Ishikawa (cell line): ENCODE results near the gene AKT1.

ENCODE experiments used
- CEBPB ChIP-seq: IDR thresholded peaks from 2 replicates; pipeline ENCODE4 v1.6.1; 2012
- CREB1 ChIP-seq: IDR thresholded peaks from 2 replicates; pipeline ENCODE4 v1.6.1; 2012; ENCODE audit warnings: low read depth
- EGR1 ChIP-seq: IDR thresholded peaks from 2 replicates; pipeline ENCODE4 v1.6.1; 2012
- EP300 ChIP-seq: IDR thresholded peaks from 2 replicates; pipeline ENCODE4 v1.6.1; 2012; ENCODE audit warnings: borderline replicate concordance
- FOXM1 ChIP-seq: IDR thresholded peaks from 2 replicates; pipeline ENCODE4 v1.6.1; 2012; ENCODE audit warnings: low read depth, borderline replicate concordance
- MAX ChIP-seq: IDR thresholded peaks from 2 replicates; pipeline ENCODE4 v1.6.1; 2012
- NFIC ChIP-seq: IDR thresholded peaks from 2 replicates; pipeline ENCODE4 v1.6.1; 2012
- RAD21 ChIP-seq: IDR thresholded peaks from 2 replicates; pipeline ENCODE4 v1.6.1; 2012; ENCODE audit warnings: low read depth
- TAF1 ChIP-seq: IDR thresholded peaks from 2 replicates; pipeline ENCODE4 v1.6.1; 2012; ENCODE audit warnings: low read depth, mild to moderate bottlenecking
- TCF12 ChIP-seq: IDR thresholded peaks from 2 replicates; pipeline ENCODE4 v1.6.1; 2012; ENCODE audit warnings: low read depth
- TEAD4 ChIP-seq: IDR thresholded peaks from 2 replicates; pipeline ENCODE4 v1.6.1; 2012
- YY1 ChIP-seq: IDR thresholded peaks from 2 replicates; pipeline ENCODE4 v1.6.1; 2012; ENCODE audit warnings: low read depth
- ZBTB7A ChIP-seq: IDR thresholded peaks from 2 replicates; pipeline ENCODE4 v1.6.1; 2012; ENCODE audit warnings: low read depth
- TF ChIP-seq, protein P1 (sequence below): IDR thresholded peaks from 2 replicates; pipeline ENCODE4 v1.6.1; 2012
- TF ChIP-seq, protein P2 (sequence below): IDR thresholded peaks from 2 replicates; pipeline ENCODE4 v1.6.1; 2012; ENCODE audit warnings: low read depth, mild to moderate bottlenecking

The AKT1 gene

DNA sequence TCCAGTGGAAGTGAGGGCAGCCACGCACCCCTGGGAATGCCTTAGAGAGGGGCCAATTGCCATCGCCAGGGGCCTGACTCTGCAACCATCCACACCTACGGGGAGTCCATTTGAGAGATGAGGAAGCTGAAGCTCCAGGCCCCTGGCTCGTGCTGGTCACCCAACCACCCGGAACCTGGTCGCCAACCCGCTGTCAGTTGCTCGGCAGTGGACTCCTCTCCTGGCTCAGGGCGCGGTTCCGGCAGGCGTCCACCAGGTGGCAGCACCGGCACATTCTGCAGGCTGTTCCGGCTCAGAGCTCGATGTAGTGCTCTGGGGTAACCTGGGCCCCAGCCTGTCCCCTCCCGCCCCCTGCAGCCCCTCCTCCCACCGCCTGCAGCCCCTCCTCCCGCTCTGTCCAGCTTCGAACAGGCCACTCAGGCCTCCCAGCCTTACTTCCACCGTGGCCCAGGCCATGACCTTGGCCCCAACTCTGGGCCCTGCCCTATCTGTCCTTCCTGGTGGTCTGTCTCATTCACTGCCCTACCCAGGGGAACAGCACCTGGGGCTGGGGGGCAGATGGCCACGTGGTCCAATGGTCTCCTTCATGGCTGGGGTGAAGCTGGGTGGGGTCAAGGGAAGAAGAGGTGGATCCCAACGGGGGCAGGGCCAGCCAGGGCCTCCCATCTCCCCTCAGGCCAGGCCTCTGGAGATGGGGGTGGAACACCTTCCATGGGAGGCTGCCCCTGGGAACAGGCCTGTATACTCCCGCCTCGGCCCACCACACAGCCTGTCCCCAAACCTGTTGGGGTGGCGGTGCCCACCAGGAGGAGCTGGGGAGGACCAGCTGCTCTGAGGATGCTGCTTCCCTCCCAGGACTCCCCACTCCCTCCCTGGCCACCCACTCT is 26.9 kb downstream of the AKT1 start:
- TF ChIP-seq FOXM1 (no peak), CEBPB (no peak), YY1 (no peak), RAD21 (peak; percentile 86), NFIC (no peak), MAX (no peak), EGR1 (no peak), ZBTB7A (no peak)
- TF ChIP-seq, protein P1, sequence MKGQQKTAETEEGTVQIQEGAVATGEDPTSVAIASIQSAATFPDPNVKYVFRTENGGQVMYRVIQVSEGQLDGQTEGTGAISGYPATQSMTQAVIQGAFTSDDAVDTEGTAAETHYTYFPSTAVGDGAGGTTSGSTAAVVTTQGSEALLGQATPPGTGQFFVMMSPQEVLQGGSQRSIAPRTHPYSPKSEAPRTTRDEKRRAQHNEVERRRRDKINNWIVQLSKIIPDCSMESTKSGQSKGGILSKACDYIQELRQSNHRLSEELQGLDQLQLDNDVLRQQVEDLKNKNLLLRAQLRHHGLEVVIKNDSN, result peak; percentile 49; the same call in 1 of the 2 replicates

GRCh38 chr14:104767634-104767918 is 28.0 kb downstream of the AKT1 start:
- TF ChIP-seq, protein P2, sequence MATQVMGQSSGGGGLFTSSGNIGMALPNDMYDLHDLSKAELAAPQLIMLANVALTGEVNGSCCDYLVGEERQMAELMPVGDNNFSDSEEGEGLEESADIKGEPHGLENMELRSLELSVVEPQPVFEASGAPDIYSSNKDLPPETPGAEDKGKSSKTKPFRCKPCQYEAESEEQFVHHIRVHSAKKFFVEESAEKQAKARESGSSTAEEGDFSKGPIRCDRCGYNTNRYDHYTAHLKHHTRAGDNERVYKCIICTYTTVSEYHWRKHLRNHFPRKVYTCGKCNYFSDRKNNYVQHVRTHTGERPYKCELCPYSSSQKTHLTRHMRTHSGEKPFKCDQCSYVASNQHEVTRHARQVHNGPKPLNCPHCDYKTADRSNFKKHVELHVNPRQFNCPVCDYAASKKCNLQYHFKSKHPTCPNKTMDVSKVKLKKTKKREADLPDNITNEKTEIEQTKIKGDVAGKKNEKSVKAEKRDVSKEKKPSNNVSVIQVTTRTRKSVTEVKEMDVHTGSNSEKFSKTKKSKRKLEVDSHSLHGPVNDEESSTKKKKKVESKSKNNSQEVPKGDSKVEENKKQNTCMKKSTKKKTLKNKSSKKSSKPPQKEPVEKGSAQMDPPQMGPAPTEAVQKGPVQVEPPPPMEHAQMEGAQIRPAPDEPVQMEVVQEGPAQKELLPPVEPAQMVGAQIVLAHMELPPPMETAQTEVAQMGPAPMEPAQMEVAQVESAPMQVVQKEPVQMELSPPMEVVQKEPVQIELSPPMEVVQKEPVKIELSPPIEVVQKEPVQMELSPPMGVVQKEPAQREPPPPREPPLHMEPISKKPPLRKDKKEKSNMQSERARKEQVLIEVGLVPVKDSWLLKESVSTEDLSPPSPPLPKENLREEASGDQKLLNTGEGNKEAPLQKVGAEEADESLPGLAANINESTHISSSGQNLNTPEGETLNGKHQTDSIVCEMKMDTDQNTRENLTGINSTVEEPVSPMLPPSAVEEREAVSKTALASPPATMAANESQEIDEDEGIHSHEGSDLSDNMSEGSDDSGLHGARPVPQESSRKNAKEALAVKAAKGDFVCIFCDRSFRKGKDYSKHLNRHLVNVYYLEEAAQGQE, result no peak
- TF ChIP-seq NFIC, result no peak
- TF ChIP-seq CEBPB, result no peak
- TF ChIP-seq FOXM1, result no peak
- TF ChIP-seq, protein P1, result no peak
- TF ChIP-seq YY1, result no peak
- no peak for TF ChIP-seq CREB1
- TF ChIP-seq ZBTB7A, result no peak
- TF ChIP-seq TAF1, result no peak
- TF ChIP-seq TCF12, result no peak
- TF ChIP-seq RAD21, result no peak
- TF ChIP-seq EP300, result no peak
- TF ChIP-seq MAX, result no peak
- no peak for TF ChIP-seq TEAD4
- no peak for TF ChIP-seq EGR1

DNA sequence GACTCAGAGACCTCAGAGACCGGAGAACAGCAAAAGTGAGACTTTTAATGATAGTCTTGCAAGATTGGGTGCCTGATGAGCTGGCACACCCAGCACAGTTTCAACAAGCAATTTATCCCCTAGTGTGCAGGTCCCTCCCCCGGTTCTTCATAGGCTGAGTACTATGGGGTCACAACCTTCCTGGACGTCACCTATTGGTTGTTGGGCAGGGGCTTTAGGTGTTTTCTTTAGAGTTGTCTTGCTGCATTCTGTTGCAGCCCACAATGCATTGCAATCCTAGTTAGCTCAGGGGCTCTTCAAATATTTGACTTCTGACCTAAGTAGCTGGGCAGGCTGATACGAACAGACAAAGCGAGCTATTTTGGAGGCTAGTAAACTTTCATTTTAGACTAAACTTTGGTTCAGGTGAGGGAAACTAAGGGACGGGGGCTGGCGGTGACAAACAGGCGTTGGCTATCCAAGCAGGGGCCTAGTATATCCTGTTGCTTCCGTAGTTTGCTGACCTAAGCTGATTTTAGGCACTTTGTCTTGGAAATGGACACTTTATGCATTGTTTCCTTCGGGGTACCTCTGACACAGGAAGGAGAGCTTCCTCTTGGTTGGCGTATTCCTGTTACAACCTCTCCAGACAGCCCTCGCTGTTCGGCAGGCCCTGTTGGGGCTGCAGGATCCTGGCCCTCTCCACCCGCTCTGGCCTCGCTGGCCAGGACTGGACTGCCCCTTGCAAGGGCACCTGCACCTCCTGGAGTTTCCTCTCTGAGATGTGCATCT is 28.5 kb downstream of the AKT1 start:
- TF ChIP-seq, protein P1, result no peak
- no peak for TF ChIP-seq TAF1
- no peak for TF ChIP-seq CREB1
- no peak for TF ChIP-seq NFIC
- TF ChIP-seq CEBPB, result no peak
- no peak for TF ChIP-seq RAD21
- TF ChIP-seq TEAD4, result no peak
- TF ChIP-seq MAX, result no peak
- TF ChIP-seq YY1, result no peak
- no peak for TF ChIP-seq TCF12
- TF ChIP-seq, protein P2, result no peak
- TF ChIP-seq EP300, result no peak
- TF ChIP-seq FOXM1, result no peak
- no peak for TF ChIP-seq EGR1
- no peak for TF ChIP-seq ZBTB7A

DNA sequence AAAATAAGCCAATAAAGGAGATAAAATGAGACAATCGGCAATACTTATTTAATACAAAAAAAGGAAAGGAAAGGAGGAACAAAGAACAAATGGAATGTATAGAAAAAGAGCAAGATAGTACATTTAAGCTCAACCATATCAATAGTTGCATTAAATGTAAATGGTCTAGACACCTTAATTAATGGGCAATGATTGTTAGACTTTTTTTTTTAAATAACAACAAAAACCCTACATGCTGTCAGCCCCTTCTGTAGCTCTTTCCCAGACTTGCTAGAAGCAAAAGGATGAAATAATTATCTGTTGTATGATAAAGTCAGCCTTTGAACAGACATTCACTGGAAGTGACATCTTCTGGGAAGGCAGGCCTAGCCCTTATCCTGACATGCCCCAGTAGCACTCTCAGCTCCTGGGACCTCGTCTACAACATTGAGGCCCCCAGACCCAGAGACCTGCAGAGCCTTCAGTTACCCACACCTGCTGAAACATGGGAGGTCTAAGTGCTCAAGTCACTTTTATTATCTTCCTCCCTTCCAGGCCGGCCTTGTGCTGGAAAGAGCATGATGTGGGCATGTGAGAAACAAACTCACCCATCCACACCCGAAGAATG is 29.2 kb downstream of the AKT1 start:
- TF ChIP-seq TEAD4 (no peak), TCF12 (no peak)

DNA sequence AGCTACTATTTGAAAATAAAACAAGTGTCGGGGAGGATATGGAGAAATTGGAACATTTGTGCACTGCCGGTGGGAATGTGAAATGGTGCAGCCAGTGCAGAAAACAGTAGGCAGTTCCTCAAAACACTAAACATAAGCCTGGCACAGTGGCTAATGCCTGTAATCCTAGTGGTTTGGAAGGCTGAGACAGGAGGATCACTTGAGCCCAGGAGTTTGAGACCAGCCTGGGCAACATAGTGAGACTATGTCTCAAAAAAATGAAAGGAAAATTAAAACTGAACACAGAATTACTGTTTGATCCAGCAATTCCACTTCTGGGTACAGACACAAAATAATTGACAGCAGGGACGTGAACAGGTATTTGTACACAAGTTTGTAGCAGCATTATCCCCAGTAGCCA is 30.0 kb downstream of the AKT1 start:
- TF ChIP-seq, protein P2, result no peak
- TF ChIP-seq, protein P1, result no peak
- TF ChIP-seq TAF1 (no peak), YY1 (no peak), CEBPB (no peak), FOXM1 (no peak), MAX (no peak), NFIC (no peak), TCF12 (no peak), TEAD4 (no peak), EP300 (no peak), RAD21 (no peak)
